Loucy (cell line): ENCODE data around the gene ZNF132.

Experiments used
- H2AFZ ChIP-seq: fragments of 200-600 bp; sonication (generic); 2 replicates; pipeline ENCODE4 v1.6.0; 2016; ENCODE audit warnings: antibody characterized with exemption, mild to moderate bottlenecking, low read length, moderate library complexity
- H3F3A ChIP-seq: fragments of 200-600 bp; 2 replicates; pipeline ENCODE4 v1.6.0; 2016; ENCODE audit warnings: antibody characterized with exemption, low read depth, mild to moderate bottlenecking
- H3K27me3 ChIP-seq: fragments of 200-600 bp; sonication (generic); 2 replicates; pipeline ENCODE4 v1.6.1; 2014; ENCODE audit warnings: low read length, mild to moderate bottlenecking; ENCODE audit not compliant: insufficient read depth, poor library complexity, severe bottlenecking
- H3K36me3 ChIP-seq: fragments of 200-600 bp; sonication (generic); 2 replicates; pipeline ENCODE4 v1.6.1; 2016; ENCODE audit warnings: low read length; ENCODE audit not compliant: insufficient read depth
- H3K4me1 ChIP-seq: fragments of 200-600 bp; sonication (generic); 2 replicates; pipeline ENCODE4 v1.5.1; 2014; ENCODE audit warnings: low read length, mild to moderate bottlenecking; ENCODE audit not compliant: insufficient read depth, poor library complexity, severe bottlenecking
- H3K4me2 ChIP-seq: fragments of 200-600 bp; sonication (generic); 2 replicates; pipeline ENCODE4 v1.6.0; 2014; ENCODE audit warnings: antibody characterized with exemption, low read length, low read depth, mild to moderate bottlenecking; ENCODE audit not compliant: poor library complexity, severe bottlenecking
- H3K4me3 ChIP-seq: fragments of 200-600 bp; sonication (generic); 2 replicates; pipeline ENCODE4 v1.5.1; 2014; ENCODE audit warnings: low read length, mild to moderate bottlenecking, mixed read lengths; ENCODE audit not compliant: poor library complexity, severe bottlenecking
- H3K79me2 ChIP-seq: fragments of 200-600 bp; sonication (generic); 2 replicates; pipeline ENCODE4 v1.6.1; 2014; ENCODE audit warnings: low read length; ENCODE audit not compliant: insufficient read depth
- H3K9ac ChIP-seq: fragments of 200-600 bp; sonication (generic); 2 replicates; pipeline ENCODE4 v1.6.0; 2014; ENCODE audit warnings: mild to moderate bottlenecking, low read depth, low read length, moderate library complexity; ENCODE audit not compliant: poor library complexity, severe bottlenecking
- H3K9me2 ChIP-seq: fragments of 200-600 bp; sonication (generic); replicated peaks from 2 replicates; pipeline ENCODE4 v1.6.1; 2016; ENCODE audit warnings: low read depth, low read length, mixed read lengths
- H3K9me3 ChIP-seq: fragments of 200-600 bp; sonication (generic); 2 replicates; pipeline ENCODE4 v1.6.1; 2014; ENCODE audit warnings: mild to moderate bottlenecking, antibody characterized with exemption, low read length, low read depth; ENCODE audit not compliant: insufficient read depth
- H4K20me1 ChIP-seq: fragments of 200-600 bp; sonication (generic); 2 replicates; pipeline ENCODE4 v1.6.0; 2014; ENCODE audit warnings: antibody characterized with exemption, low read length, mild to moderate bottlenecking; ENCODE audit not compliant: insufficient read depth, poor library complexity, severe bottlenecking
- CTCF ChIP-seq: fragments of 200-600 bp; sonication (generic); conservative IDR thresholded peaks from 2 replicates; pipeline ENCODE4 v1.5.1; 2014; ENCODE audit warnings: mild to moderate bottlenecking, antibody characterized with exemption, low read length
- EZH2phosphoT487 ChIP-seq: fragments of 200-600 bp; IDR thresholded peaks from 2 replicates; pipeline ENCODE4 v1.6.1; 2018; ENCODE audit warnings: antibody characterized with exemption, mild to moderate bottlenecking, moderate library complexity, borderline replicate concordance

ZNF132 gene

GRCh38 chr19:58396691-58397532 lies 43.0 kb downstream of the ZNF132 start:
- peaks cover 7% of the 10 kb centered on the region for H3K4me1 ChIP-seq
- peaks cover 10% of the 10 kb centered on the region for H3K79me2 ChIP-seq
- no peak overlapping the region for H2AFZ ChIP-seq
- H3K9me2 ChIP-seq, result no peaks in the 10 kb centered on the region
- TF ChIP-seq CTCF (no peak), EZH2phosphoT487 (no peak)
- no peak overlapping the region for H3K4me2 ChIP-seq
- H3F3A ChIP-seq, result no peaks in the 10 kb centered on the region
- no peak overlapping the region for H3K9ac ChIP-seq
- no peaks in the 10 kb centered on the region for H3K27me3 ChIP-seq
- H3K36me3 ChIP-seq, result peaks cover 27% of the 10 kb centered on the region; the same call in 1 of the 2 replicates
- no peak overlapping the region for H3K4me3 ChIP-seq
- H4K20me1 ChIP-seq, result peaks cover 13% of the 10 kb centered on the region
- no peaks in the 10 kb centered on the region for H3K9me3 ChIP-seq

- no peak overlapping the region for H2AFZ ChIP-seq
- no peaks in the 10 kb centered on the region for H3K9me3 ChIP-seq
- peaks cover 10% of the 10 kb centered on the region for H3K4me1 ChIP-seq
- peaks cover 18% of the 10 kb centered on the region for H3K79me2 ChIP-seq
- no peaks in the 10 kb centered on the region for H3K9me2 ChIP-seq
- H3F3A ChIP-seq, result no peaks in the 10 kb centered on the region
- H3K4me2 ChIP-seq, result no peak overlapping the region
- H4K20me1 ChIP-seq, result peaks cover 16% of the 10 kb centered on the region
- H3K4me3 ChIP-seq, result no peak overlapping the region
- no peak overlapping the region for H3K9ac ChIP-seq
- H3K36me3 ChIP-seq, result peaks cover 27% of the 10 kb centered on the region; the same call in 1 of the 2 replicates
- no peaks in the 10 kb centered on the region for H3K27me3 ChIP-seq
- no peak for TF ChIP-seq EZH2phosphoT487
- TF ChIP-seq CTCF, result no peak
Measured at GRCh38 chr19:58395979-58396627, 43.9 kb downstream of the ZNF132 start.

- Histone ChIP-seq H3K4me2 (no peak within 1 kb of the TSS), H4K20me1 (peaks cover 21% of the 10 kb centered on the region), H3K9me2 (no peaks in the 10 kb centered on the region), H3F3A (no peaks in the 10 kb centered on the region), H3K4me1 (peaks cover 5% of the 10 kb centered on the region), H3K27me3 (no peaks in the 10 kb centered on the region), H2AFZ (no peak within 1 kb of the TSS), H3K9ac (no peak within 1 kb of the TSS), H3K9me3 (no peaks in the 10 kb centered on the region), H3K36me3 (peaks cover 33% of the 10 kb centered on the region; the same call in 1 of the 2 replicates), H3K4me3 (no peak within 1 kb of the TSS), H3K79me2 (peaks cover 25% of the 10 kb centered on the region)
- TF ChIP-seq CTCF (no peak), EZH2phosphoT487 (no peak)
Measured at GRCh38 chr19:58395220-58395978, 44.6 kb downstream of the ZNF132 start, which contains the start of gene RNF225. TSS of gene RNF225 (plus strand) at chr19:58395656. CDS start at chr19:58396090, 434 bp downstream.
